AG10803 (cell line): Measurements from ENCODE around the gene RGS12.
A peak's percentile ranks its signal among the peaks of the same experiment; 100 is the strongest.

Experiments used
- DNase-seq: peaks from one replicate; pipeline ENCODE4 v3.0.0; 2010; ENCODE audit warnings: low read depth
- H3K4me3 ChIP-seq: 2 replicates; pipeline ENCODE4 v1.5.1; 2011; ENCODE audit warnings: mild to moderate bottlenecking, low read length, control low read depth
- TF ChIP-seq, protein P1 (sequence below): conservative IDR thresholded peaks from 2 replicates; pipeline ENCODE4 v1.5.1; 2011; ENCODE audit warnings: mild to moderate bottlenecking, low read length, control low read depth, inconsistent platforms

Gene RGS12

DNA sequence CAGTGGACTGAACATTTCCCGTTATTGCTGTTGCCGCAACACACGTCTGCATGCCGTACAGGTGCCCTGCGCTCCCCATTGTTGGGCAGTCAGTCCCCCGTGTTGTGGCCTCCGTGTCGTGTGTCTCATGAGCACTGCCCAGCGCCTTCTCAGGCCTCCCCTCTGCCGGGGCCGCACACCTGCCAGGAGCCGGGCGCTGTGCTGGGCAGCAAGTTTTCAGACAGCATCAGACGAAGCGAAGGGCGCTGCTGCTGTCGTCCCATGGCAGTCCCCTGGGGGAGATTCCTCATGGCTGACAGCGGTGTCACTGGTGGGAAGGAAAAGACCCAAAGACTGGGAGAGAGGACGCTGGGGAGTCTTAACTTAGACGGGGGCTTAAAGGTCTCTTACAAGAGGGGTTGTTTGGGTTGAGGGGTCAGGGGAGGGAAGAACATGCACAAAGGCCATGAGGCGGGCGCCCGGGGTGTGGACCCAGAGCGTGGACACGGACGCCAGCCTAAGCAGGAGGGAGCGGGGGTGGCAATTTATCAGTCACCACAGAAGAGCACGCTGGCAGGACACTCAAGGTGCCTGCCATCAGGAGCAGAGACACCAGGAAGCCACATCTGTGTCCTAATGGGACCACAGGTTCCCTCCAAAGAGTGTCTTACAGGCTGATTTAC, 47.3 kb downstream of the RGS12 start:
- TF ChIP-seq, protein P1, sequence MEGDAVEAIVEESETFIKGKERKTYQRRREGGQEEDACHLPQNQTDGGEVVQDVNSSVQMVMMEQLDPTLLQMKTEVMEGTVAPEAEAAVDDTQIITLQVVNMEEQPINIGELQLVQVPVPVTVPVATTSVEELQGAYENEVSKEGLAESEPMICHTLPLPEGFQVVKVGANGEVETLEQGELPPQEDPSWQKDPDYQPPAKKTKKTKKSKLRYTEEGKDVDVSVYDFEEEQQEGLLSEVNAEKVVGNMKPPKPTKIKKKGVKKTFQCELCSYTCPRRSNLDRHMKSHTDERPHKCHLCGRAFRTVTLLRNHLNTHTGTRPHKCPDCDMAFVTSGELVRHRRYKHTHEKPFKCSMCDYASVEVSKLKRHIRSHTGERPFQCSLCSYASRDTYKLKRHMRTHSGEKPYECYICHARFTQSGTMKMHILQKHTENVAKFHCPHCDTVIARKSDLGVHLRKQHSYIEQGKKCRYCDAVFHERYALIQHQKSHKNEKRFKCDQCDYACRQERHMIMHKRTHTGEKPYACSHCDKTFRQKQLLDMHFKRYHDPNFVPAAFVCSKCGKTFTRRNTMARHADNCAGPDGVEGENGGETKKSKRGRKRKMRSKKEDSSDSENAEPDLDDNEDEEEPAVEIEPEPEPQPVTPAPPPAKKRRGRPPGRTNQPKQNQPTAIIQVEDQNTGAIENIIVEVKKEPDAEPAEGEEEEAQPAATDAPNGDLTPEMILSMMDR, result no peak
- no peak for DNase-seq
- no peak overlapping the region for H3K4me3 ChIP-seq

DNA sequence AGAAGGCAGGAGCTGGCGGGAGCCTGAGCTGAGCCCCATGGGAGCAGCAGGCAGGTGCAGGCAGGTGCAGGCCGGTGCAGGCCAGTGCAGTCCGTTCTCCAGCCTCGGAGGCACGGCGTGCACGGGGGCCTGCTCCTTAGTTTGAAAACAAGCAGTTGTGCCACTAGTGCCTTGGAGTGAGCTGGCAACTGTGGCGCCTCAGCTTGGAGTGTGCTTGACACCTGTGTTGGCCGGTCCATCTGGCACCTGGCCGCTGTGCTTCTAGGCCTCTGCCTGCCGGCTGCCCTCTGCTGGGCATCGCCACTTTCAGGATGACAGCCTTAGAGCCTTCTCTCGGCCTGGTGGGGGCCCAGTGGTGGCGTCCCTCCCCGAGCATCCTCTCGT, 47.9 kb downstream of the RGS12 start:
- no peak overlapping the region for H3K4me3 ChIP-seq
- TF ChIP-seq, protein P1, result no peak
- no peak for DNase-seq

DNA sequence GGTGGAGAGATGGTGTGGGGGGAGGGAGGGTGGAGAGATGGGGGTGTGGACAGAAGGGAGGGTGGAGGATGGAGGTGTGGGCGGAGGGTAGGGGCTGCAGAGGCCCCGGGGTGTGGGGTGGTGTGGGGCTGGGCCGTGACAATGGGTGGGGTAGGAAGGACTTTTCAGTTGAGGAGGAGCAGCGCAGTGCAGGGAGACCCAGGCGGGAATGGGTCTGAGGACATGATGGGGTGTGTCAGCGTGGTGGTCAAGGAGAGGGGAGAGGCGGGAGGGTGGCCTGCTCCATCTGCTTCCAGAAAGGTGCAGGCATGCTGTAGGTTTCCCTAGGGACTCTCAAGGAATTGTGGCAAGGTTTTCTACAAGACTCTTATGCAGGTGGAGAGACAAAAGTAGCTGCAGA, 48.9 kb downstream of the RGS12 start:
- DNase-seq, result no peak
- H3K4me3 ChIP-seq, result no peak overlapping the region
- TF ChIP-seq, protein P1, result no peak

DNA sequence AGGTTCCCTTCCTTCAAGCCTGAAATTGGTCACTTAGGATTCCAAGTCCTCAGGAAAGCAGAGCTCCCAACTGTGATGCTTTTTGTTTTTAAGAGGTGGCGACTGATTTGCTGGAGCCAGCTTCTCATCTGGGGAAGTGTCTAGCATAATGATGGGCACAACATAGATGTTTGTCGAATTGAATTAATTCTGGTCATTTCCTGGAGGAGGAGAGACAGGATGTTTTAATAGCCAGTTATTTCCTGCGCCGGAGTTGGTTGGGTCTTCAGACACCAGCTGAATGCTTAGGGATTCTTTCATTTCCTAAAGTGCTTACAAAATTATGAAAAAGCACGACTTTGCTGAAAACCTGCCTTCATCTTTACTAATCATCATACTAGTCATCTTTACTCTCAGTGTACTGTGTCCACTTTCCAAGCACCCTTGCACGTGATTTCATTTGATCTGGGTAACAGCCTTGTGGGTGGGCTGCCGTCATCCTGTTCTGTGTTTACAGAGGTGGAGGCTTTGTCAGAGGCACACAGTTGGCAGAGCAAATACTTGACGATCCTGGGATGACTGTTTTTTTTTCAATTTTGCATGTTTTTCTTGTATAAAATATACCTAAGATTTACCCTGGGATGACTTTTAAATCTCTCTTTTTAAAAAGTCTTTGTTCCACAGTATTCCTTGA, 49.5 kb downstream of the RGS12 start:
- peak; percentile 51 for DNase-seq
- no peak overlapping the region for H3K4me3 ChIP-seq
- TF ChIP-seq, protein P1, result no peak
